ENCODE measurements around the gene TTN.

GRCh38 chr2:178641498-178641897 lies 165.7 kb downstream of the TTN start:
- no peak for TF ChIP-seq CTCF (IDR thresholded peaks at IDR 0.05)
- no peak for TF ChIP-seq POLR2A (IDR thresholded peaks at IDR 0.05)

All from testis (tissue), 2 donors.